Neural progenitor cell (in vitro differentiated cells): ENCODE results near the gene POMZP3.
"Not testable (repeated sequence)": the region's sequence is repeated elsewhere in the genome, so short reads cannot be mapped to it uniquely, and the experiment has no call there.

Source experiments
- EZH2 ChIP-seq: fragments of 200-600 bp; sonication (generic); IDR thresholded peaks from 2 replicates; pipeline ENCODE4 v1.6.1; 2017; ENCODE audit warnings: antibody characterized with exemption, mild to moderate bottlenecking, moderate library complexity
- EZH2phosphoT487 ChIP-seq: fragments of 200-600 bp; sonication (generic); IDR thresholded peaks from 2 replicates; pipeline ENCODE4 v1.6.1; 2017; ENCODE audit warnings: antibody characterized with exemption
- TF ChIP-seq, protein P1 (sequence below): fragments of 200-600 bp; sonication (generic); IDR thresholded peaks from 2 replicates; pipeline ENCODE4 v1.5.1; 2017; ENCODE audit warnings: antibody characterized with exemption, mild to moderate bottlenecking

DNA sequence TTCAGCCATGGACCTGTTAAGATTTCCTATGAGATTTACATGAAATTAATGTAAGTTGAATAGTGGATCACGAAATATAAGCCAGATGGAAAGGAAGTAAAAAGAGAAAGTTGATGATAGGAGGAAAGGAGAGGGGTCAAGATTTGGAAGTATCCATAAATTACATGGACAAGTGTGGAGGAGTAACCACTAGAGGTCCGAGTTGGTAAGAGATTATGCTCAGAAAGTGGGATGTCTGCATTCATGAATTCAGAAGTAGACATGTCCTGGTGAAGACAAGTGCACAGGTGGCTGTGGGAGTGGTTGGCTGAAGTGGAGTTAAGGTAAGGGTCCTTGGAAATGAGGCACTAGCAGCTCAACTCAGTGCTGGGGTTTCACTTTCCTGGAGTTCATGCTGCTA is 29.3 kb upstream of the POMZP3 start:
- TF ChIP-seq, protein P1, sequence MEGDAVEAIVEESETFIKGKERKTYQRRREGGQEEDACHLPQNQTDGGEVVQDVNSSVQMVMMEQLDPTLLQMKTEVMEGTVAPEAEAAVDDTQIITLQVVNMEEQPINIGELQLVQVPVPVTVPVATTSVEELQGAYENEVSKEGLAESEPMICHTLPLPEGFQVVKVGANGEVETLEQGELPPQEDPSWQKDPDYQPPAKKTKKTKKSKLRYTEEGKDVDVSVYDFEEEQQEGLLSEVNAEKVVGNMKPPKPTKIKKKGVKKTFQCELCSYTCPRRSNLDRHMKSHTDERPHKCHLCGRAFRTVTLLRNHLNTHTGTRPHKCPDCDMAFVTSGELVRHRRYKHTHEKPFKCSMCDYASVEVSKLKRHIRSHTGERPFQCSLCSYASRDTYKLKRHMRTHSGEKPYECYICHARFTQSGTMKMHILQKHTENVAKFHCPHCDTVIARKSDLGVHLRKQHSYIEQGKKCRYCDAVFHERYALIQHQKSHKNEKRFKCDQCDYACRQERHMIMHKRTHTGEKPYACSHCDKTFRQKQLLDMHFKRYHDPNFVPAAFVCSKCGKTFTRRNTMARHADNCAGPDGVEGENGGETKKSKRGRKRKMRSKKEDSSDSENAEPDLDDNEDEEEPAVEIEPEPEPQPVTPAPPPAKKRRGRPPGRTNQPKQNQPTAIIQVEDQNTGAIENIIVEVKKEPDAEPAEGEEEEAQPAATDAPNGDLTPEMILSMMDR, result not testable (repeated sequence)
- not testable (repeated sequence) for TF ChIP-seq EZH2phosphoT487, EZH2
